ENCODE measurements around the gene DNAH3. TPM values are rescaled to one million over a fixed set of nuclear protein-coding genes. Genes with fewer than 3 reads are reported as not detected.

Gene DNAH3
- total and polyA plus RNA-seq, 2 of the 8 experiments (the other 6 are each of a cell fraction or from before 2014, with no cell fraction given), result 0.57 to 0.71 TPM

- Histone ChIP-seq H4K8ac (ENCODE audit: extremely low read depth, insufficient read depth, low read length) (no peak overlapping the region), H2AK5ac (ENCODE audit: low read depth, low read length) (no peak overlapping the region), H3K23ac (ENCODE audit: insufficient read length) (no peak overlapping the region), H3K9me3 (ENCODE audit: insufficient read depth in 2 of 2, low read depth in 1 of 2, low read length in 1 of 2) (no peaks in the 10 kb centered on the region), H3K4me3 (ENCODE audit: extremely low read depth in 1 of 4, insufficient read depth in 2 of 4, low read depth in 3 of 4, low read length in 4 of 4) (no peak overlapping the region), H2BK15ac (ENCODE audit: low read length) (no peak overlapping the region), H3K14ac (ENCODE audit: insufficient read length) (no peak overlapping the region), H2BK20ac (ENCODE audit: low read length) (no peak overlapping the region), H3K79me2 (ENCODE audit: control insufficient read depth in 1 of 2, insufficient read depth in 2 of 2, low read length in 2 of 2) (peaks cover 0 to 22% of the 10 kb centered on the region in 2 experiments; a peak in 2 of 4 replicates), H2BK12ac (ENCODE audit: low read depth, low read length) (no peak overlapping the region), H4K5ac (ENCODE audit: insufficient read length, low read depth, low read length) (no peak overlapping the region), H4K20me1 (replicated peaks in 1 of 2; ENCODE audit: control insufficient read depth in 1 of 2, insufficient read depth in 2 of 2, low read length in 2 of 2) (peaks cover 0 to 2% of the 10 kb centered on the region in 2 experiments), H3K9ac (replicated peaks in 1 of 4; ENCODE audit: extremely low read depth in 1 of 4, low read depth in 3 of 4, low read length in 3 of 4) (no peak overlapping the region), H3K27me3 (replicated peaks in 1 of 4; ENCODE audit: control insufficient read depth in 3 of 4, extremely low read depth in 1 of 4, insufficient read depth in 3 of 4, low read length in 3 of 4) (peaks cover 0 to 4% (median 1%) of the 10 kb centered on the region in 4 experiments; a peak in 3 of 7 replicates), H2BK120ac (replicated peaks; ENCODE audit: low read depth, low read length) (no peak overlapping the region), H2AFZ (ENCODE audit: low read length) (no peak overlapping the region), H3K4ac (replicated peaks; ENCODE audit: insufficient read length, low read depth, low read length) (no peak overlapping the region), H3K79me1 (ENCODE audit: low read depth, low read length) (peaks cover 6% of the 10 kb centered on the region; the same call in 1 of the 2 replicates), H3K27ac (ENCODE audit: low read depth, low read length) (no peak overlapping the region), H3K4me1 (replicated peaks in 1 of 4; ENCODE audit: control insufficient read depth in 3 of 4, insufficient read depth in 4 of 4, low read length in 3 of 4) (peaks cover 0 to 10% (median 5%) of the 10 kb centered on the region in 4 experiments; a peak in 4 of 7 replicates), H2BK5ac (ENCODE audit: low read depth, low read length) (no peak overlapping the region), H3K56ac (replicated peaks; ENCODE audit: insufficient read length, low read depth, low read length) (no peak overlapping the region), H3K4me2 (ENCODE audit: insufficient read depth in 1 of 2, low read depth in 2 of 2, low read length in 2 of 2) (no peak overlapping the region), H3K18ac (ENCODE audit: extremely low read depth, low read length) (no peak overlapping the region), H4K91ac (replicated peaks; ENCODE audit: insufficient read length, low read length) (no peak overlapping the region), H3K23me2 (ENCODE audit: low read depth, low read length) (peaks cover 11% of the 10 kb centered on the region), H3K36me3 (ENCODE audit: control insufficient read depth in 2 of 4, insufficient read depth in 4 of 4, low read length in 3 of 4) (peaks cover 11 to 62% (median 38%) of the 10 kb centered on the region in 4 experiments)
- FAIRE-seq (no peak), DNase-seq (ENCODE audit: low read depth in 1 of 2, low spot score in 2 of 2) (no peak)
- 92% methylated on average over 7 of the region's 7 CpGs; no CpG with 5 or more reads in 1 of the 2 experiments for WGBS, 2 experiments (ENCODE audit: extremely low coverage in 1 of 2, insufficient coverage in 1 of 2, insufficient read length in 1 of 2, insufficient replicate concordance in 2 of 2, low coverage in 1 of 2, low lambda C conversion rate in 2 of 2, missing lambda C conversion rate in 1 of 2)
- ChIA-PET CTCF (ENCODE audit: partially characterized antibody) (interaction anchor here (1.6 kb wide), 1 partner anchor 26 kb away, joined by 4 read pairs; no protein-coding TSS in a partner anchor), POLR2A (ENCODE audit: partially characterized antibody) (interaction anchor here (1.2 kb wide), 1 partner anchor 8 kb away, joined by 4 read pairs; no protein-coding TSS in a partner anchor)
- TF ChIP-seq CHD1 (IDR thresholded peaks at IDR 0.05; ENCODE audit: low read depth, low read length), result no peak
- TF ChIP-seq JUND (IDR thresholded peaks at IDR 0.05; ENCODE audit: low read length), result no peak
- no peak for TF ChIP-seq SAP30 (IDR thresholded peaks at IDR 0.05; ENCODE audit: insufficient read depth, insufficient replicate concordance, low read length)
- no peak for TF ChIP-seq KDM5A (IDR thresholded peaks at IDR 0.05; ENCODE audit: low read length)
- TF ChIP-seq MAX (IDR thresholded peaks at IDR 0.05), result no peak
- TF ChIP-seq NRF1 (IDR thresholded peaks at IDR 0.05; ENCODE audit: low read depth, low read length), result no peak
- no peak for TF ChIP-seq HDAC2 (IDR thresholded peaks at IDR 0.05; ENCODE audit: borderline replicate concordance in 1 of 2, low read depth in 2 of 2, low read length in 2 of 2)
- no peak for TF ChIP-seq JUN (IDR thresholded peaks at IDR 0.05; ENCODE audit: low read depth, low read length)
- no peak for TF ChIP-seq ATF3 (IDR thresholded peaks at IDR 0.05; ENCODE audit: insufficient read depth, low read depth, low read length)
- TF ChIP-seq CREB1 (IDR thresholded peaks at IDR 0.05), result no peak
- TF ChIP-seq CBX8 (IDR thresholded peaks at IDR 0.05; ENCODE audit: borderline replicate concordance, low read depth, low read length), result no peak
- TF ChIP-seq CTBP2 (IDR thresholded peaks at IDR 0.05; ENCODE audit: borderline replicate concordance, insufficient read depth, insufficient read length, low read length), result no peak
- TF ChIP-seq SIX5 (IDR thresholded peaks at IDR 0.05; ENCODE audit: low read depth, low read length), result no peak
These were observed 12.1 kb upstream of the DNAH3 start for GRCh38 chr16:21162661-21163151.

All from H1 (cell line).